Activated CD4-positive, alpha-beta T cell treated with anti-CD3 and anti-CD28 coated beads, Interleukin-2, amount 10 ng/mL, durations not matched to agents 7 days and 5 days (primary cell): Measurements from ENCODE around the gene VARS2. TPM values are rescaled to one million over a fixed set of nuclear protein-coding genes. Genes with fewer than 3 reads are reported as not detected.
A peak's percentile ranks its signal among the peaks of the same experiment; 100 is the strongest.
"Not testable (repeated sequence)": the region's sequence is repeated elsewhere in the genome, so short reads cannot be mapped to it uniquely, and the experiment has no call there.

Experiments
- CTCF ChIA-PET: fragments of 350-600 bp; sonication (Branson Sonifier 250); formaldehyde crosslinking; loops from one replicate; lab custom pipeline; 2021; ENCODE audit warnings: antibody characterized with exemption; lab: Charles Lee
- POLR2A ChIA-PET: fragments of 350-600 bp; sonication (Branson Sonifier 250); formaldehyde crosslinking; loops from one replicate; lab custom pipeline; 2021; ENCODE audit warnings: antibody characterized with exemption; lab: Charles Lee
- DNase-seq: peaks from one replicate; pipeline ENCODE4 v3.0.0-alpha.2; 2020
- H3K27ac Mint-ChIP-seq: one replicate; pipeline ENCODE4 v1.8.0; 2021; ENCODE audit warnings: mild to moderate bottlenecking, moderate library complexity, mixed read lengths
- H3K27me3 Mint-ChIP-seq: one replicate; pipeline ENCODE4 v1.8.0; 2021; ENCODE audit warnings: mixed read lengths
- H3K36me3 Mint-ChIP-seq: one replicate; pipeline ENCODE4 v1.8.0; 2021; ENCODE audit warnings: low read depth, mixed read lengths
- H3K4me1 Mint-ChIP-seq: one replicate; pipeline ENCODE4 v1.8.0; 2021; ENCODE audit warnings: mixed read lengths
- H3K4me3 Mint-ChIP-seq: one replicate; pipeline ENCODE4 v1.8.0; 2021; ENCODE audit warnings: mild to moderate bottlenecking, moderate library complexity, mixed read lengths
- H3K9me3 Mint-ChIP-seq: one replicate; pipeline ENCODE4 v1.8.0; 2021; ENCODE audit warnings: mixed read lengths
- total RNA-seq, 2 experiments: library from RNA; stranded (reverse); gene quantifications; one replicate each; pipeline ENCODE4 v1.2.3, GENCODE V29; 2021

VARS2 gene
- 10 to 100 TPM; 34.3 to 40.2 TPM for total RNA-seq

DNA sequence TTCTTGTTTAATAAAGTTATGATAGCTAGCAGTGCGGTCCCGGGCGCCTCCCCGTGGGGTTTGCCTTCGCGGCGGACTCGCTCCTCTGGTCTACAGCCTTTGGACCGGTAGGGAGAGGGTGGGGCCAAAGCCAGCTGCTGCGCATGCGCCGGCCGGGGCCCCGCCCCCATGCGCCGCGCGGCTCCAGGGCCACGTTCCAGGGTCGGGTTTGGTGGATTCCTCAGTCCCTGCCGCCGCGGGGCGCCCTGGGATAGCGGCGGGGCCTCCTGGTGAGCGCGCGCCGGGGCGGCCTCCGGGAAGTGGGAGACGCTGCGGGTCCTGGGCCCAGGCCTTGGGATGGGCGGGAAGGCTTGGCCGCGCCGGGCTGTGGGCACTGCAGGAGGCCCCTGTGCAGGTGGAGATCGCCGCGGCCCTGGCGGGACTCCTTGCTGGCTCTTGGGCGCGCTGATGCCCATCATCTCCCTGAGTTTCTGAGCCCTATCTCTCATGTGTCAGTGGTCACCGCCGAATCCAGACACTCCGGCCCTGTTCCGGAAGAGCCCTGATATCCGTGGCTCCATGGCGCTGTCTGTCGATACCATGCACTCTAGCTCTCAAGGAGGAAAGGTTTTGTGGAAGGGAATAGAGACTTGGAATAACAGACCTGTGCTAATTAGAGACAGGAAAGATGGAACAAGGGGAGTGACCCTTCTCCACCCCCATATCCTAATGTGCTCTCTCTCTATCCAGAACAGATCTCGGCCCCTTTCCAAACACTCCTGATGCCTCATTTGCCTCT is at the start of gene VARS2:
TSS of gene VARS2 (plus strand) at position 163 of the 778 bp plus-strand sequence. CDS start at position 762, 599 bp downstream.
- H3K36me3 Mint-ChIP-seq = peaks cover 31% of the 10 kb centered on the region
- ChIA-PET CTCF (interaction anchor here (0.7 to 2.8 kb wide), 15 partner anchors 9 to 386 kb away, joined by 3 to 19 read pairs (median 4); no protein-coding TSS in a partner anchor), POLR2A (no interaction called here)
- H3K9me3 Mint-ChIP-seq = no peaks in the 10 kb centered on the region
- H3K27me3 Mint-ChIP-seq = no peaks in the 10 kb centered on the region
- peak within 1 kb of the TSS; percentile 83 for H3K4me3 Mint-ChIP-seq
- H3K4me1 Mint-ChIP-seq = peaks cover 35% of the 10 kb centered on the region
- H3K27ac Mint-ChIP-seq = peak within 1 kb of the TSS; percentile 90
- peak; percentile 83 for DNase-seq

DNA sequence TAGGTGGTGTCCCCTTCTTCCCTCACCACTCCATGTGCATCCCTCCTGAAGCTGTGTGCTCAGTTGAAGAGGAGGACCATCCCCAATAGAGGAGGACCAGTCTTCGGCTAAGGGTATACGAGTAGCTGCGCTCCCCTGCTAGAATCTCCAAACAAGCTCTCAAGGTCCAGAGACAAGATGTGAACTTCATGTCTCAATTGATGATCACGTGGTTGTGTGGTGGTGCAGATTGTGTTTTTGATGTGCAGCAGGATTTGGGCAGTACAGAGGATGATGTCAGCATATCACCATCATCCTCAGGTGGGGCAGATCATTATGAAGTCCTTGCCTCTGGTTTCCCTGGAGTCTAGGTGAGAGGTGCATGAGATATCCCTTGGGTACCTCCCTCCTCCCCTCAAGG is 49.7 kb upstream of the VARS2 start:
- ChIA-PET CTCF (interaction anchor here (0.6 kb wide), 1 partner anchor 479 kb away, joined by 3 read pairs; no protein-coding TSS in a partner anchor), POLR2A (no interaction called here)
- Mint-ChIP-seq H3K9me3 (peaks cover 15% of the 10 kb centered on the region), H3K27me3 (no peaks in the 10 kb centered on the region), H3K36me3 (peaks cover 5% of the 10 kb centered on the region), H3K27ac (no peak overlapping the region), H3K4me3 (no peak overlapping the region), H3K4me1 (no peaks in the 10 kb centered on the region)
- no peak for DNase-seq

DNA sequence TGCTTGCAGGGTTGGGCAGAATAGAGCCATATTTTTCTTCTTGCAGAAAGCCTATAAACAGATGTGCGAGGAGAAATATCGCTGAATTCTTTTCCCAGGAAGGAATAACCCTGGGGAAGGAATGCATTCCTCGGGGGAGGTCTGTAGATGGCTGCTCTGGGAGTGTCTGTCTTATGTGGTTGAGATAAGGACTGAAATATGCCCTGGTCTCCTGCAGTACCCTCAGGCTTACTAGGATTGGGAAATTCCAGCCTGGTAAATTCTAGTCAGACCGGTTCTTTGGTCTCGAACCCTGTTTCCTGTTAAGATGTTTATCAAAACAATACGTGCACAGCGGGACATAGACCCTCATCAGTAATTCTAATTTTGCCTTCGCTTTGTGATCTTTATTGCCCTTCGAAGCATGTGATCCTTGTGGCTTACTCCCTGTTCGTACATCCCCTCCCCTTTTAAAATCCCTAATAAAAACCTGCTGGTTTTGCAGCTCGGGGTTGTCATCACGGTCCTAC is 44.7 kb upstream of the VARS2 start:
- H3K4me3 Mint-ChIP-seq, DNase-seq, POLR2A ChIA-PET, H3K27ac Mint-ChIP-seq, H3K27me3 Mint-ChIP-seq: not testable (repeated sequence)
- peaks cover 14% of the 10 kb centered on the region for H3K4me1 Mint-ChIP-seq
- peaks cover 32% of the 10 kb centered on the region for H3K9me3 Mint-ChIP-seq
- CTCF ChIA-PET = interaction anchor here (1.8 kb wide), 1 partner anchor 8 kb away, joined by 7 read pairs; no protein-coding TSS in a partner anchor
- peaks cover 13% of the 10 kb centered on the region for H3K36me3 Mint-ChIP-seq

DNA sequence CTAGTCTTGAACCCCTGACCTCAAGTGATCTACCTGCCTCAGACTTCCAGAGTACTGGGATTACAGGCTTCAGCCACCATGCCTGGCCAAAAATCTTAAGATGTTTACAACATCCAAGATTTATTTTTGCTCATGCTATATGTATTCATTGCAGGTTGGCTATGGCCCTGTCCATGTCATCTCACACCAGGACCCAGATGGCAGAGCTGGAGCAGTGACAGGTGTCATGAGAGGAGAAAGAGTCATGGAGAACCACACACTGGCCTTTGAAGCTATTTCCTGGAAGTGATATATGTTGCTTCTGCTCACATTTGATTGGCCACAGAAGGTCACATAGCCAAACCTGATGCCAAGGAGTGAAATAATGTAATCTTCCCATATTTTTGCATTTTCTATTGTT is 43.5 kb upstream of the VARS2 start:
- Mint-ChIP-seq H3K27ac (no peak overlapping the region), H3K27me3 (no peaks in the 10 kb centered on the region), H3K4me3 (no peak overlapping the region), H3K9me3 (peaks cover 32% of the 10 kb centered on the region), H3K36me3 (peaks cover 13% of the 10 kb centered on the region), H3K4me1 (peaks cover 14% of the 10 kb centered on the region)
- ChIA-PET POLR2A (no interaction called here), CTCF (no interaction called here)
- no peak for DNase-seq

DNA sequence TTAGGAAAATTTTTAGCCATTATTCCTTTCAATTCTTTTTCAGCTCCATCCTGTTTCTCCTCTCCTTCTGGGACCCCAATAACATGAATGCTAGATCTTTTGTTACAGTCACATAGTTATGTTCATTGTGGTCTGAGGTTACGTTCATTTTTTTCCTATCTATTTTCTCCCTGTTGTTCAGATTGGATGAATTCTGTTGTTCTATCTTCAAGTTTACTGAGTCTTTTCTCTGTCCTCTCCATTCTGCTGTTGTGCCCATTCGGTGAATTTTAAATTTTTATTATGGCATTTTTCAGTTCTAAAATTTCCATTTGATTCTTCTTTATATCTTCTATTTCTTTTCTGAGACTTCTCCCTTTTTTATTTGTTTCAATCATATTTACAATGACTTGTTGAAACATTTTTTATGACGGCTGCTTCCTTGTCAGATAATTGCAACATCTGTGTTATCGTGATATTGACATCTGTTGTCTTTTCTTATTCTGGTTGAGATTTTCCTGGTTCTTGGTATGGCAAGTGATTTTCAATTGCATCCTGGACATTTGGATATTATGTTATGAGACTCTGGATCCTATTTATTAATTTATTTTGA is 42.4 kb upstream of the VARS2 start:
- Mint-ChIP-seq H3K9me3 (peaks cover 32% of the 10 kb centered on the region), H3K36me3 (peaks cover 13% of the 10 kb centered on the region), H3K27me3 (no peaks in the 10 kb centered on the region), H3K4me3 (no peak overlapping the region), H3K27ac (no peak overlapping the region), H3K4me1 (peaks cover 17% of the 10 kb centered on the region)
- ChIA-PET POLR2A (no interaction called here), CTCF (no interaction called here)
- no peak for DNase-seq

DNA sequence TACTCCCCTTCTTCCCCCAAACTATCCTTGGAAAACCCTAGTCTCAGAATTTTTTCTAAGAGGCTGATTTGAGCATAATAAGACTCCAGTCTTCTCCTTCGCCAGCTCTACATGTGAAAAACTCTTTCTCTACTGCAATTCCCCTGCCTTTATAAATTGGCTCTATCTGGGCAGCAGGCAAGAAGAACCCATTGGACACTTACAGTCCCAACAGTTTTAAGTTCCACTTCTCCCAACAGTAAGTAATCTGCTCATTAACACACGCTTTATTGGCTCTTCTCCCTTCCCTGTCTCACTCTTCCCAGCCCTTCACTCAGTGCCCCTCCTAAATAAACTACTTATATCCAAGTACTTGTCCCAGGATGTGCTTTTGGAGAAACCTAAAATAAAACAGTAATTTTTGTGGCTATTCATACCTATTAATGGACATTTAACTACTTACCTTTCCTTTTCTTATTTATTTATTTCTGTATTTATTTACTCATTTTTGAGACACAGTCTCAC is 40.8 kb upstream of the VARS2 start:
- Mint-ChIP-seq H3K9me3 (peaks cover 30% of the 10 kb centered on the region), H3K4me1 (peaks cover 27% of the 10 kb centered on the region), H3K36me3 (peaks cover 13% of the 10 kb centered on the region), H3K27ac (no peak overlapping the region), H3K27me3 (no peaks in the 10 kb centered on the region), H3K4me3 (no peak overlapping the region)
- CTCF ChIA-PET = interaction anchor here (0.7 kb wide), 1 partner anchor 84 kb away, joined by 3 read pairs; no protein-coding TSS in a partner anchor
- DNase-seq = no peak
- POLR2A ChIA-PET = no interaction called here

DNA sequence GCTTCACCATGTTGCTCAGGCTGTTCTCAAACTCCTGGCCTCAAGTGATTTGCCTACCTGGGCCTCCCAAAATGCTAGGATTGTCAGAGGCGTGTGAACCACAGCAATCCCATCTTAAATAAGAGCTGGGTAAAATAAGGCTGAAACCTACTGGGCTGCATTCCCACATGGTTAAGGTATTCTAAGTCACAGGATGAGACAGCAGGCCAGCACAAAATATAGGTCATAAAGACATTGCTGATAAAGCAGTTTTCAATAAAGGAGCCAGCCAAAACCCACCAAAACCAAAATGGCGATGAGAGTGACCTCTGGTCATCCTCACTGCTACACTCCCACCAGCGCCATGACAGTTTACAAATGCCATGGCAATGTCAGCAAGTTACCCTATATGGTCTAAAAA is 40.2 kb upstream of the VARS2 start:
- CTCF ChIA-PET, H3K4me3 Mint-ChIP-seq, H3K27me3 Mint-ChIP-seq, POLR2A ChIA-PET, H3K27ac Mint-ChIP-seq, DNase-seq: not testable (repeated sequence)
- Mint-ChIP-seq H3K36me3 (peaks cover 13% of the 10 kb centered on the region), H3K4me1 (peaks cover 27% of the 10 kb centered on the region), H3K9me3 (peaks cover 28% of the 10 kb centered on the region)

DNA sequence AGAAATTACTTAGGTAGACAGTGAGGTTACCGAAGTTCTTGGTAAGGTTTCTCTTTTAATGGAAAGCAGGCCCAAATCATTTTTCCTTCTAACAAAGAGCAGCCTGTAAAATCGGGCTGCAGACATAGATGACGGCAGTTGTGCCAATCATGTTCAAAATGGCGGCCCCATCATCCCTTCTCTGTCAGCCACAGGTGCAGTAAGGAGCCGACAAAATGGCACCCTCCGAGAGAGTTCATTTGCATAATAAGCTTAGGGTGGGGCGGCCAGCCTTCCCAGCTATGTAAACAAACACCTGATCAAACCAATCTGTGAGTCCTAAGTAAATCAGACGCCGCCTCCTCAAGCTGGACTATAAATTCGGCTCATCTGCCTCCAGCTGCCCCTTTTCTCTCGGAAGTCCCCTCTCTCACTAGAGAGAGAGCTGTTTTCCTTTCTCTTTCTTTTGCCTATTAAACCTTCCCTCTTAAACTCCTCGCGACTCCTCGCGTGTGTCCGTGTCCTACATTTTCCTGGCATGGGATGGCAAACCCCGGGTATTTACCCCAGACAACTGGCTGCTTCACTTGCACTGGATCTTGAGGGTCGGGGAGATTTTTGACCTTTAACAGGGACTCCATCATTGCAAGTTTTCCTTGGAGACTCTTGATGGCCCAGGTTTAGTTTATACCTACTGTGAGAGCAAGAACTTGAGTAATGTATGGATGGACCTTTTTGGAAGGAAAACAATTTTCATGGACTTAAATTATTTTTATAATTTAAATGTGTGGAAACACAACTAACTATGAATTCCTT is 38.6 kb upstream of the VARS2 start:
- H3K9me3 Mint-ChIP-seq = peaks cover 18% of the 10 kb centered on the region
- CTCF ChIA-PET = no interaction called here
- H3K4me1 Mint-ChIP-seq = peaks cover 27% of the 10 kb centered on the region
- no peaks in the 10 kb centered on the region for H3K27me3 Mint-ChIP-seq
- no peak overlapping the region for H3K4me3 Mint-ChIP-seq
- H3K36me3 Mint-ChIP-seq = peaks cover 6% of the 10 kb centered on the region
- no peak for DNase-seq
- no peak overlapping the region for H3K27ac Mint-ChIP-seq
- POLR2A ChIA-PET = no interaction called here

DNA sequence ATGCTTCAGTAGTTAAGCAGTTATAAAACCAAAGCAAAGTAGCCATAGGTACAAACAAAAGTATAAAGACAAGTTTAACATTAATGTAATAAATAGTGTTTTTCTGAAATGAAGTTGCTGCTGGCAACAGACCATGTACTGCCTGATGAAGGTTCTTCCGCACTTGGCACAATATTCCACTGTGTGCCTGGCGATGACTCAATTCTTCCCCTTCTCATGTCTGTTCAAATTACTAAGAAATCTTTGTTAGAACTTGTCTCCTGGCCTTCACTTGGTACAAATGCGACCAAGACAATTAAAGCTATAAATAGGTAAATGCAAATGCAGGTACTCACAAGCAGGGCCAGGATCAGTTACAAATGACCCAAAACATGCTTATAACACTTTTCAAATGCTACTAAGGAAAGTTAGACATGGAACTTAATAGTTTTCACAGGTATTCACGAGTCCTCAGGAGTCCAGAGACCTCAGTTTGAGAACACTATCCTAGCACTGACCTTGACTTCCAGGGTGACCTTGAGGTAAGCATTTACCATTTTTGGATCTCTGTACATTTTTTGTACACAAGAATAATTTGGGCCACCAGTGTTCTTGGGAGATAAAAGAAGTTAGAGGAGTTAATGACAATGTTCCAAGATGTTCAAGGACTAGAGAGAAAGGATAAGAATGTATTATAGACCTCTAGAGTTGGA is 37.9 kb upstream of the VARS2 start:
- Mint-ChIP-seq H3K4me1 (peaks cover 21% of the 10 kb centered on the region), H3K36me3 (peaks cover 6% of the 10 kb centered on the region), H3K27me3 (no peaks in the 10 kb centered on the region), H3K9me3 (peaks cover 12% of the 10 kb centered on the region), H3K4me3 (no peak overlapping the region), H3K27ac (no peak overlapping the region)
- ChIA-PET CTCF (interaction anchor here (0.6 to 2.0 kb wide), 3 partner anchors 14 to 49 kb away, joined by 3 to 5 read pairs (median 5); no protein-coding TSS in a partner anchor), POLR2A (no interaction called here)
- no peak for DNase-seq

DNA sequence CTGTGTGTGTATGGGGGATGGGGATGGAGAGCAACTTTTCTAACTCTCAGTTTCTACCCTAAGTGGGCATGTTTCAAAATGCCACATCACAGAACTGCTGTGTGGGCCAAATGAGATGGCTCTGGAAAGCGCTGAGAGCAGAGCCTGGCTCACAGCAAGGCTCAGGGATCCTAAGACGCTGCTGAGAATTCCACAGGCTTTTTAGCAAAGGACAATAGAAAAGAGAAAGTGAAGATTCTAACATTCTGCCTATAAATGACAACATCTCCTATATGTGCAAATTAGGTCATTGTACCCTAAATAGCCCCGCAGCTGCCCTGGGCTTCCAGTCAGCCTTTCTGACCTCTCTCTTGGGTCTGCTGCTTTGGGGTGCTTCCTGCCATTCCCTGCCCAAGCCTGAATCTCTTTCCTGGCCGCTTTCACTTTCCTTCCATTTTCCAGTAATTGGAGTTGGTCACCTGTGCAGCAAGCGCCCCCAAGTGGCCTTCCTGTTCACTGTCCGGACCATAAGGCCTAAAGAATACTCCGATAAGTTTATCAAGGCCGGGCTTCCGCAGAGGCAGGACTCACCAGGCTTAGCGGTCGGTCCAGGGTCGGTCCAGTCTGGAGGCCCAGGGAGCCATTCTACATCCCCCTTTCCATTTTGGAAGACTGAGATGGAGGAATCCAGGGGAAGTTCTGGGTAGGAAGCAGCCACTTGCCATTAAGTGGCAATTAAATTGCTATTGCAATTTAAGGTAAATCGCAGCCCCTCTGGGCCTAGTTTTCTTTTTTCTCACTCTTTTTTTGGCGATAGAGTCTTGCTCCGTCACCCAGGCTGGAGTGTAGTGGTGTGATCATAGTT is 36.4 kb upstream of the VARS2 start:
- ChIA-PET POLR2A (no interaction called here), CTCF (interaction anchor here (0.6 to 2.0 kb wide), 15 partner anchors 9 to 205 kb away, joined by 3 to 7 read pairs (median 4); partner anchors contain the start of gene DHX16)
- H3K4me1 Mint-ChIP-seq = peaks cover 14% of the 10 kb centered on the region
- no peaks in the 10 kb centered on the region for H3K36me3 Mint-ChIP-seq
- H3K27me3 Mint-ChIP-seq = peaks cover 8% of the 10 kb centered on the region
- peaks cover 6% of the 10 kb centered on the region for H3K9me3 Mint-ChIP-seq
- DNase-seq = peak; percentile 82
- H3K4me3 Mint-ChIP-seq = peak overlapping the region; percentile 59
- peak overlapping the region; percentile 74 for H3K27ac Mint-ChIP-seq

DNA sequence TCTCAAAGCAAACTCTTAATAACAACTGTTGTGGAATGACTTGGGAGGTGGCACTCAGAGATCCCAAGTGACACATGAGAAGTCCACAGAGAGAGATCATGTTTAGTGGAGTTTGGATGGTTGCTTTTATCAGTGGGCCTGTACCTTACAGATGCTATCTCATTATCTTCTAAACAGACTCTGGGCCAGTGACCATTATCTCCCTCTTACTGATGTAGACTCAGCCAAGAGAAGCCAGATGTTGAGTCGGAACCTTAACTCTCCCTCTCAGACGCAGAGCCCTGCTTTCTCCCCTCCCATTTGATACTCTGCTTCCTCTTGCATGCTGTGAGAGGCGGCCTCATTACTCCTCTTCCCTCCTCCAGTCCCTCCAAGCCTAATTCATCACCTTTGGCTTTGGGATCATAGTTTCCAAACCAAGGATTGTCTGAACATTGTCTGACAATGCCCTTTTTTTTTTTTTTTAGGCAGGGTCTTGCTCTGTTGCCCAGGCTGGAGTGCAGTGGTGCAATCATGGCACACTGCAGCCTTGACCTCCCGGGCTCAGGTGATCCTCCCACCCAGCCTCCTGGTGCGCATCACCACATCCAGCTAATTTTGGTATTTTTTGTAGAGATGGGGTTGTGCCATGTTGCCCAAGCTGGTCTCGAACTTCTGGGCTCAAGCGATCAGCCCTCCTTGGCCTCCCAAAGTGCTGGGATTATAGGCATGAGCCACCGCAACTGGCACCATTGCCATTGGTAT is 34.2 kb upstream of the VARS2 start:
- no peaks in the 10 kb centered on the region for H3K9me3 Mint-ChIP-seq
- H3K4me1 Mint-ChIP-seq = peaks cover 25% of the 10 kb centered on the region
- H3K27me3 Mint-ChIP-seq = peaks cover 12% of the 10 kb centered on the region
- no peaks in the 10 kb centered on the region for H3K36me3 Mint-ChIP-seq
- H3K4me3 Mint-ChIP-seq = no peak overlapping the region
- ChIA-PET POLR2A (no interaction called here), CTCF (no interaction called here)
- no peak overlapping the region for H3K27ac Mint-ChIP-seq
- DNase-seq = no peak
